SU-DHL-6 (cell line): Measurements from ENCODE around the gene ISG20.

Experiments used
- H2AFZ ChIP-seq: fragments of 200-600 bp; sonication (generic); 2 replicates; pipeline ENCODE4 v1.6.1; 2014; ENCODE audit warnings: low read depth, mild to moderate bottlenecking, moderate library complexity, mixed read lengths, antibody characterized with exemption, low read length; ENCODE audit not compliant: severe bottlenecking
- H3F3A ChIP-seq: fragments of 200-600 bp; shearing (Covaris generic); 2 replicates; pipeline ENCODE4 v1.6.0; 2016; ENCODE audit warnings: antibody characterized with exemption, mild to moderate bottlenecking; ENCODE audit not compliant: insufficient read depth
- H3K27ac ChIP-seq: fragments of 200-600 bp; sonication (generic); 2 replicates; pipeline ENCODE4 v1.5.1; 2016; ENCODE audit warnings: low read depth, mild to moderate bottlenecking, low read length, moderate library complexity, mixed read lengths
- H3K27me3 ChIP-seq: fragments of 200-600 bp; sonication (generic), shearing (Covaris generic); 2 replicates; pipeline ENCODE4 v1.6.0; 2014; ENCODE audit warnings: mild to moderate bottlenecking, low read length
- H3K36me3 ChIP-seq: fragments of 200-600 bp; sonication (generic); 2 replicates; pipeline ENCODE4 v1.6.1; 2014; ENCODE audit warnings: mild to moderate bottlenecking, low read length, mixed read lengths
- H3K4me2 ChIP-seq: fragments of 300-600, 200-600 bp; shearing (Covaris generic), sonication (generic); 2 replicates; pipeline ENCODE4 v1.6.0; 2014; ENCODE audit warnings: low read length, low read depth, mild to moderate bottlenecking; ENCODE audit not compliant: poor library complexity, severe bottlenecking
- H3K4me3 ChIP-seq: fragments of 200-600 bp; sonication (generic); 2 replicates; pipeline ENCODE4 v1.5.1; 2014; ENCODE audit warnings: antibody characterized with exemption, low read length, mild to moderate bottlenecking, mixed read lengths; ENCODE audit not compliant: insufficient read depth, poor library complexity, severe bottlenecking
- H3K79me2 ChIP-seq: fragments of 200-600 bp; sonication (generic); 2 replicates; pipeline ENCODE4 v1.6.1; 2014; ENCODE audit warnings: mild to moderate bottlenecking, low read length, moderate library complexity; ENCODE audit not compliant: insufficient read depth
- H3K9ac ChIP-seq: fragments of 200-600 bp; sonication (generic); 2 replicates; pipeline ENCODE4 v1.7.0; 2014; ENCODE audit warnings: mild to moderate bottlenecking, low read length
- H3K9me2 ChIP-seq: fragments of 200-600 bp; sonication (generic); replicated peaks from 2 replicates; pipeline ENCODE4 v1.6.1; 2014; ENCODE audit warnings: low read length; ENCODE audit not compliant: insufficient read depth
- H3K9me3 ChIP-seq: fragments of 200-600 bp; sonication (generic); 2 replicates; pipeline ENCODE4 v1.6.1; 2014; ENCODE audit warnings: low read length, mixed read lengths; ENCODE audit not compliant: insufficient read depth
- H4K20me1 ChIP-seq: fragments of 200-600 bp; sonication (generic); 2 replicates; pipeline ENCODE4 v1.6.1; 2014; ENCODE audit warnings: low read depth, mild to moderate bottlenecking, antibody characterized with exemption, low read length, moderate library complexity, mixed read lengths
- EZH2phosphoT487 ChIP-seq: fragments of 200-600 bp; sonication (generic), shearing (Covaris generic); conservative IDR thresholded peaks from 2 replicates; pipeline ENCODE4 v1.6.1; 2018; ENCODE audit warnings: mild to moderate bottlenecking, antibody characterized with exemption, low read length, moderate library complexity, mixed read lengths
- TF ChIP-seq, protein P1 (sequence below): fragments of 200-600 bp; sonication (generic); IDR thresholded peaks from one replicate; pipeline ENCODE4 v1.5.1; 2017; ENCODE audit warnings: antibody characterized with exemption, mild to moderate bottlenecking, low read length, moderate library complexity; ENCODE audit not compliant: insufficient read depth, poor library complexity, severe bottlenecking

The ISG20 gene

DNA sequence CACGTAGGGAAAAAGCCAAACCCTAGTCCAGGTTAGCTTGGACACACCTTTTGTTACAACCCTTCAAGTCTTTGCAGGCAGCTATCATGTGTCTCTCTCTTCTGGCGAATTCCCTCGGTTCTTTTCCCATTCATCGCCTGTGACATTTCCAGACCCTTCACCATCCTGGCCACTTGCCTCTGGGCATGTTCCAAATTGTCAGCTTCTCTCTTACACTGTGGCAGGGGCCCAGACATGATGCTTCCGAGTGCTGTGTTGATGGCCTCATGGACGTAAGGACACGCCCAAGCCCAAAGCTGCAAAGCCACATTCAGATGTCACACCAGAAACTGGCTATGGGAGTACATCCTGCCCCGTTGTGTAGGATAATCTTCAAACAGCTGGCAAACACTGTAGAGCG is 58.5 kb downstream of the ISG20 start:
- Histone ChIP-seq H3K27me3 (no peaks in the 10 kb centered on the region), H3K9me2 (no peaks in the 10 kb centered on the region), H4K20me1 (no peaks in the 10 kb centered on the region), H3K4me3 (no peak overlapping the region), H3K79me2 (no peaks in the 10 kb centered on the region), H3K36me3 (no peaks in the 10 kb centered on the region), H3F3A (no peaks in the 10 kb centered on the region), H3K4me2 (no peak overlapping the region), H3K27ac (no peak overlapping the region), H3K9ac (no peak overlapping the region), H2AFZ (no peak overlapping the region), H3K9me3 (no peaks in the 10 kb centered on the region)
- TF ChIP-seq EZH2phosphoT487 = no peak
- TF ChIP-seq, protein P1, sequence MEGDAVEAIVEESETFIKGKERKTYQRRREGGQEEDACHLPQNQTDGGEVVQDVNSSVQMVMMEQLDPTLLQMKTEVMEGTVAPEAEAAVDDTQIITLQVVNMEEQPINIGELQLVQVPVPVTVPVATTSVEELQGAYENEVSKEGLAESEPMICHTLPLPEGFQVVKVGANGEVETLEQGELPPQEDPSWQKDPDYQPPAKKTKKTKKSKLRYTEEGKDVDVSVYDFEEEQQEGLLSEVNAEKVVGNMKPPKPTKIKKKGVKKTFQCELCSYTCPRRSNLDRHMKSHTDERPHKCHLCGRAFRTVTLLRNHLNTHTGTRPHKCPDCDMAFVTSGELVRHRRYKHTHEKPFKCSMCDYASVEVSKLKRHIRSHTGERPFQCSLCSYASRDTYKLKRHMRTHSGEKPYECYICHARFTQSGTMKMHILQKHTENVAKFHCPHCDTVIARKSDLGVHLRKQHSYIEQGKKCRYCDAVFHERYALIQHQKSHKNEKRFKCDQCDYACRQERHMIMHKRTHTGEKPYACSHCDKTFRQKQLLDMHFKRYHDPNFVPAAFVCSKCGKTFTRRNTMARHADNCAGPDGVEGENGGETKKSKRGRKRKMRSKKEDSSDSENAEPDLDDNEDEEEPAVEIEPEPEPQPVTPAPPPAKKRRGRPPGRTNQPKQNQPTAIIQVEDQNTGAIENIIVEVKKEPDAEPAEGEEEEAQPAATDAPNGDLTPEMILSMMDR = no peak

DNA sequence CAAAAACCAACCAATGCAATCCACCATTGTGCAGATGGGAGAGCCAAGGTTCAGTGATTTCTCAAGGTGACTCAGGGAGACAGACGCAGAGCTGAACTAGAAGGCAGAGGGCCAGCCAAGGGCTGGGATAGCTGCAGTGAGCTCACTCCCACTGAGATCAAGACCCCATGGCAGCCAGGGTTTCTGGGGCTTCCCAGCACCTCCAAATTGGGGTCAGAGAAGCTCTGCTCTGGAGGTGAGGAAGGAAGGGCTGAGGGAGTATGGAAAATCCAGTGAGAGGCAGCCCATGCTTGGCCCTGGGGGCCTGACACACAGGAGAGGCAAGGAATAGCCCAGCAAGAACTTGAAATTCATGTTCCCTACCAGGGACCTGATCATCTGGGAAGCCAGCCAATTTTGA is 61.0 kb downstream of the ISG20 start:
- Histone ChIP-seq H3K9ac (no peak overlapping the region), H3K4me3 (no peak overlapping the region), H3K9me2 (no peaks in the 10 kb centered on the region), H4K20me1 (no peaks in the 10 kb centered on the region), H3F3A (no peaks in the 10 kb centered on the region), H3K36me3 (no peaks in the 10 kb centered on the region), H3K27me3 (no peaks in the 10 kb centered on the region), H3K27ac (no peak overlapping the region), H2AFZ (no peak overlapping the region), H3K4me2 (no peak overlapping the region), H3K79me2 (no peaks in the 10 kb centered on the region), H3K9me3 (no peaks in the 10 kb centered on the region)
- TF ChIP-seq, protein P1 = no peak
- no peak for TF ChIP-seq EZH2phosphoT487

DNA sequence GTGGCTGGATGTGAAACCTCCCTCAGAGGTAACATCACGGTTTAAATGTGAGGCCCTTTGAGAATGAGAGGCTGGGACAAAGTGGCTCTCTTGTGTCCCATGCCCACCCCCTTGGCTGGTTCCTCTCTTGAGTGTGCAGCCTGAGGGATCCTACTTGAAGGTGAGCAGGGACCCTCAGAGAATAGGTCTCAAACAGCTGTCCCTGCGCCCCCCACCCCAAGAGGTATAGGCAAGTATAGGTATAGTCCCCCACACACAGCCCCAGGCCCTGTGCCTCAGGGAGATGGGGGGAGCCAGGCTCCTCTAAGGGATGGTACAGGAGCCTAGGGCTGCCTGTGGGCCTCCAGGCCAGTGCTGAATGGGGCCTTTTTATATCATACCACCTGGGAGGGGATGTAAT is 61.9 kb downstream of the ISG20 start:
- TF ChIP-seq, protein P1 = no peak
- no peak for TF ChIP-seq EZH2phosphoT487
- H3K36me3 ChIP-seq = no peaks in the 10 kb centered on the region
- no peaks in the 10 kb centered on the region for H3K79me2 ChIP-seq
- no peaks in the 10 kb centered on the region for H3F3A ChIP-seq
- H3K9me3 ChIP-seq = no peaks in the 10 kb centered on the region
- no peak overlapping the region for H3K27ac ChIP-seq
- H3K4me2 ChIP-seq = no peak overlapping the region
- H3K9me2 ChIP-seq = no peaks in the 10 kb centered on the region
- H3K4me3 ChIP-seq = no peak overlapping the region
- H3K9ac ChIP-seq = no peak overlapping the region
- H4K20me1 ChIP-seq = no peaks in the 10 kb centered on the region
- H3K27me3 ChIP-seq = no peaks in the 10 kb centered on the region
- no peak overlapping the region for H2AFZ ChIP-seq

DNA sequence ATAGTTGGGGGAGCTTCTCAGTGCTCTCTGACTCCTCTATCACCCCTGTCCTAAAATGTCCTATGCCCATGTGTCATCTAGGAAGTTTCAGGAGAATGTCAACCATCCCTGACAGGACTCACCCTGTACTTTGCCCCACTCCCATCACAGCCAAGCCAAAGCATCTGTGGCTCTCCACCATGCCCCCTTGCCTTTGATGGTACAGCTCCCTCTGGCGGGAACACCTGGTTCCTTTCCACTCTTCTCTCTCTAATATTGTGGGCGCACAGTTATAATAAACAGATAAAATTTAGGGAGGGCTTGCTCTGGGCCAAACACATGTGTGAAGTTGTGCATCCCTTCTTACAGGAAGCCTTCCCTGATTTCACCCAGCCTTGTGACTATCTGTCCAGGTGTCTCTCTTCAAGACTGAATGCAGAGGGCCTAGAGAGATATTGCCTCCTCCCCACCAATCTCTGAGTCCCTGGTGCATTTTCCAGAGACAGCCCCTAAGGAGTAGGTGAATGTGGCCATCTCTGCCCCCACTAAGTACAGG is 62.8 kb downstream of the ISG20 start:
- no peak overlapping the region for H3K27ac ChIP-seq
- H3F3A ChIP-seq = no peaks in the 10 kb centered on the region
- no peaks in the 10 kb centered on the region for H3K27me3 ChIP-seq
- no peak overlapping the region for H3K4me3 ChIP-seq
- no peaks in the 10 kb centered on the region for H3K79me2 ChIP-seq
- no peak for TF ChIP-seq EZH2phosphoT487
- TF ChIP-seq, protein P1 = no peak
- no peak overlapping the region for H2AFZ ChIP-seq
- H3K4me2 ChIP-seq = no peak overlapping the region
- no peak overlapping the region for H3K9ac ChIP-seq
- H4K20me1 ChIP-seq = no peaks in the 10 kb centered on the region
- no peaks in the 10 kb centered on the region for H3K9me2 ChIP-seq
- H3K9me3 ChIP-seq = no peaks in the 10 kb centered on the region
- H3K36me3 ChIP-seq = no peaks in the 10 kb centered on the region
